HEK293T (cell line): Measurements from ENCODE around the gene ACSL3.

Source experiments
- ARNT ChIP-seq: fragments of 450-650 bp; IDR thresholded peaks from 2 replicates; pipeline ENCODE4 v1.6.1; 2017; ENCODE audit warnings: mild to moderate bottlenecking
- HDGF ChIP-seq: fragments of 450-650 bp; IDR thresholded peaks from 2 replicates; pipeline ENCODE4 v1.6.1; 2017; ENCODE audit warnings: antibody characterized with exemption, borderline replicate concordance
- LEF1 ChIP-seq: fragments of 450-650 bp; IDR thresholded peaks from 2 replicates; pipeline ENCODE4 v1.6.1; 2017; ENCODE audit warnings: mild to moderate bottlenecking, borderline replicate concordance
- PKNOX1 ChIP-seq: fragments of 450-650 bp; IDR thresholded peaks from 2 replicates; pipeline ENCODE4 v1.6.1; 2016
- SUZ12 ChIP-seq: fragments of 450-650 bp; IDR thresholded peaks from 2 replicates; pipeline ENCODE4 v1.6.1; 2016; ENCODE audit warnings: mild to moderate bottlenecking
- TARDBP ChIP-seq: fragments of 450-650 bp; IDR thresholded peaks from 2 replicates; pipeline ENCODE4 v1.6.1; 2016
- ZNF384 ChIP-seq: fragments of 450-650 bp; IDR thresholded peaks from 2 replicates; pipeline ENCODE4 v1.6.1; 2016

GRCh38 chr2:222949690-222950323 lies 89.0 kb downstream of the ACSL3 start:
- TF ChIP-seq SUZ12 (no peak), LEF1 (no peak), ARNT (no peak), PKNOX1 (no peak), HDGF (no peak), ZNF384 (no peak), TARDBP (no peak)
